ENCODE results near the gene SH3RF3. TPM values are rescaled to one million over a fixed set of nuclear protein-coding genes. Genes with fewer than 3 reads are reported as not detected.

Gene SH3RF3
- total and polyA plus RNA-seq, 10 of the 15 experiments (the other 5 are each of a cell fraction or from before 2014, with no cell fraction given), result 0.08 to 8.8 (median 2.3) TPM

- Histone ChIP-seq H3K4me2 (ENCODE audit: control insufficient read depth, insufficient read depth) (no peak overlapping the region), H2AFZ (ENCODE audit: control insufficient read depth, low read depth, low read length) (no peak overlapping the region), H3K27ac (ENCODE audit: control insufficient read depth, insufficient read depth) (no peak overlapping the region), H3K27me3 (replicated peaks in 1 of 2; ENCODE audit: control insufficient read depth in 2 of 2, insufficient read depth in 2 of 2, low read length in 1 of 2) (no peaks in the 10 kb centered on the region), H3K4me1 (ENCODE audit: control insufficient read depth, insufficient read depth, low read length) (no peaks in the 10 kb centered on the region), H4K20me1 (ENCODE audit: control insufficient read depth, insufficient read depth) (no peaks in the 10 kb centered on the region), H3K36me3 (ENCODE audit: control insufficient read depth in 2 of 2, insufficient read depth in 2 of 2, low read length in 1 of 2) (no peaks in the 10 kb centered on the region), H3K9ac (ENCODE audit: control insufficient read depth, insufficient read depth, low read length) (no peak overlapping the region), H3K79me2 (ENCODE audit: control insufficient read depth, insufficient read depth, low read length) (no peaks in the 10 kb centered on the region), H3K4me3 (no peak overlapping the region), H3K9me3 (replicated peaks; ENCODE audit: control insufficient read depth, insufficient read depth, low read length) (no peaks in the 10 kb centered on the region)
- ChIA-PET POLR2A (no interaction called here), SMC1A (ENCODE audit: uncharacterized antibody, unreplicated experiment) (interaction anchor here (0.5 to 2.0 kb wide), 3 partner anchors 12 to 20 kb away, joined by 3 to 7 read pairs (median 3); no protein-coding TSS in a partner anchor), RAD21 (ENCODE audit: unreplicated experiment) (interaction anchor here (1.4 kb wide), 1 partner anchor 102 kb away, joined by 3 read pairs; no protein-coding TSS in a partner anchor), CTCF (interaction anchor here (0.6 to 2.1 kb wide), 2 partner anchors 102 to 585 kb away, joined by 3 to 7 read pairs; no protein-coding TSS in a partner anchor)
- intact Hi-C loops (cut with micrococcal nuclease; ENCODE audit: unreplicated experiment), result no loop called here
- in situ Hi-C loops (cut with MboI), result no loop called here
- ATAC-seq (no peak), FAIRE-seq (no peak), DNase-seq (ENCODE audit: low read depth, low spot score) (no peak)
- 27% methylated on average over 4 of the region's 4 CpGs for WGBS (ENCODE audit: insufficient coverage, insufficient replicate concordance, low lambda C conversion rate, missing lambda C conversion rate)
- BruUV-seq (replicated peaks), result no TSS peak
- no peak for TF ChIP-seq PML (IDR thresholded peaks at IDR 0.05; ENCODE audit: low read length)
- no peak for TF ChIP-seq ZBTB4 (CRISPR knock-in tag; IDR thresholded peaks at IDR 0.05)
- TF ChIP-seq SIX5 (IDR thresholded peaks at IDR 0.05; ENCODE audit: low read depth, low read length, severe bottlenecking), result no peak
- TF ChIP-seq EP300 (IDR thresholded peaks at IDR 0.05; ENCODE audit: borderline replicate concordance in 1 of 2, control insufficient read depth in 1 of 2, low read depth in 2 of 2, low read length in 2 of 2), result no peak
- TF ChIP-seq MLLT1 (IDR thresholded peaks at IDR 0.05), result no peak
- TF ChIP-seq YY1 (IDR thresholded peaks at IDR 0.05; ENCODE audit: low read depth, low read length), result no peak
- no peak for TF ChIP-seq NFXL1 (IDR thresholded peaks at IDR 0.05; ENCODE audit: borderline replicate concordance)
- TF ChIP-seq HSF1 (IDR thresholded peaks at IDR 0.05; ENCODE audit: low read depth, low read length), result no peak
- TF ChIP-seq ATF3 (IDR thresholded peaks at IDR 0.05; ENCODE audit: borderline replicate concordance, extremely low read depth, low read depth, low read length), result no peak
- no peak for TF ChIP-seq HDAC6 (IDR thresholded peaks at IDR 0.05; ENCODE audit: unreplicated experiment)
- TF ChIP-seq HDGF (IDR thresholded peaks at IDR 0.05), result no peak
- no peak for TF ChIP-seq RELA (IDR thresholded peaks at IDR 0.05; ENCODE audit: borderline replicate concordance, partially characterized antibody)
- no peak for TF ChIP-seq PKNOX1 (IDR thresholded peaks at IDR 0.05)
- no peak for TF ChIP-seq MEF2A (IDR thresholded peaks at IDR 0.05; ENCODE audit: insufficient read depth, low read depth, low read length)
- no peak for TF ChIP-seq ELK1 (IDR thresholded peaks at IDR 0.05; ENCODE audit: low read depth, low read length)
- TF ChIP-seq FOXM1 (IDR thresholded peaks at IDR 0.05; ENCODE audit: low read depth, low read length), result no peak
Measured at GRCh38 chr2:109408043-109408335, 279.0 kb downstream of the SH3RF3 start.

Data from GM12878 (cell line).